ENCODE data around the gene CDH4. TPM values are rescaled to one million over a fixed set of nuclear protein-coding genes. Genes with fewer than 3 reads are reported as not detected.

CDH4 gene
- total and polyA plus RNA-seq, 2 of the 13 experiments (the other 11 are each of a cell fraction or from before 2014, with no cell fraction given), result not detected

GRCh38 chr20:61701802-61702201 lies 449.7 kb downstream of the CDH4 start:
- ChIA-PET POLR2A (no interaction called here), CTCF (ENCODE audit: low intra/inter-chr PET ratio, low total read pairs) (no interaction called here)
- Histone ChIP-seq H3K79me2 (ENCODE audit: insufficient read depth, low read length) (no peaks in the 10 kb centered on the region), H3K4me3 (replicated peaks in 1 of 3; ENCODE audit: insufficient read depth in 1 of 3, low read depth in 2 of 3, low read length in 3 of 3) (no peak overlapping the region), H4K20me1 (ENCODE audit: insufficient read depth, low read length) (no peaks in the 10 kb centered on the region; the same call in 1 of the 2 replicates), H3K27me3 (ENCODE audit: control insufficient read depth in 1 of 2, insufficient read depth in 2 of 2, low read length in 2 of 2) (peaks cover 32 to 98% of the 10 kb centered on the region in 2 experiments), H3K9me3 (ENCODE audit: low read length) (no peaks in the 10 kb centered on the region), H2AFZ (ENCODE audit: low read length) (no peak overlapping the region), H3K4me1 (ENCODE audit: insufficient read depth, low read length) (no peaks in the 10 kb centered on the region), H3K4me2 (ENCODE audit: low read depth, low read length) (no peak overlapping the region), H3K9ac (ENCODE audit: insufficient read depth, low read depth, low read length) (no peak overlapping the region), H3K36me3 (replicated peaks in 1 of 2; ENCODE audit: control insufficient read depth in 1 of 2, insufficient read depth in 2 of 2, low read length in 2 of 2) (no peaks in the 10 kb centered on the region), H3K27ac (ENCODE audit: extremely low read length, insufficient read depth, low read length) (no peak overlapping the region)
- in situ Hi-C loops (cut with HindIII; ENCODE audit: extremely low pct_ligation_motif_present, low pct_unique_long_range_greater_than_20kb) (no loop called here), intact Hi-C loops (cut with micrococcal nuclease; ENCODE audit: unreplicated experiment) (no loop called here)
- no TSS peak for BruUV-seq (replicated peaks)
- WGBS (ENCODE audit: low lambda C conversion rate), result 12% methylated on average over 12 of the region's 12 CpGs
- no peak for FAIRE-seq
- DNase-seq (ENCODE audit: low spot score), result no peak
- TF ChIP-seq USF2 (IDR thresholded peaks at IDR 0.05; ENCODE audit: low read depth, low read length), result no peak
- no peak for TF ChIP-seq USF2 (CRISPR knock-in tag; IDR thresholded peaks at IDR 0.05; ENCODE audit: borderline replicate concordance)
- TF ChIP-seq TBX2 (CRISPR knock-in tag; IDR thresholded peaks at IDR 0.05; ENCODE audit: borderline replicate concordance), result no peak
- TF ChIP-seq SIX4 (CRISPR knock-in tag; IDR thresholded peaks at IDR 0.05), result no peak
- no peak for TF ChIP-seq TRAFD1 (CRISPR knock-in tag; IDR thresholded peaks at IDR 0.05; ENCODE audit: borderline replicate concordance)
- TF ChIP-seq SMARCC2 (IDR thresholded peaks at IDR 0.05), result no peak
- no peak for TF ChIP-seq DR1 (CRISPR knock-in tag; IDR thresholded peaks at IDR 0.05)
- TF ChIP-seq PHB2 (IDR thresholded peaks at IDR 0.05; ENCODE audit: partially characterized antibody), result no peak
- no peak for TF ChIP-seq PCBP2 (optimal IDR thresholded peaks at IDR 0.05; ENCODE audit: low read depth, low read length, poor library complexity, severe bottlenecking)
- TF ChIP-seq KLF16 (CRISPR knock-in tag; IDR thresholded peaks at IDR 0.05), result no peak
- TF ChIP-seq ERF (CRISPR knock-in tag; IDR thresholded peaks at IDR 0.05), result no peak
- TF ChIP-seq CENPBD1 (CRISPR knock-in tag; IDR thresholded peaks at IDR 0.05; ENCODE audit: borderline replicate concordance, low read depth), result no peak
- TF ChIP-seq CREB1 (IDR thresholded peaks at IDR 0.05), result no peak
- TF ChIP-seq CREB1 (CRISPR knock-in tag; IDR thresholded peaks at IDR 0.05), result no peak
- TF ChIP-seq ZNF235 (CRISPR knock-in tag; IDR thresholded peaks at IDR 0.05; ENCODE audit: borderline replicate concordance), result no peak
- TF ChIP-seq, protein P1, sequence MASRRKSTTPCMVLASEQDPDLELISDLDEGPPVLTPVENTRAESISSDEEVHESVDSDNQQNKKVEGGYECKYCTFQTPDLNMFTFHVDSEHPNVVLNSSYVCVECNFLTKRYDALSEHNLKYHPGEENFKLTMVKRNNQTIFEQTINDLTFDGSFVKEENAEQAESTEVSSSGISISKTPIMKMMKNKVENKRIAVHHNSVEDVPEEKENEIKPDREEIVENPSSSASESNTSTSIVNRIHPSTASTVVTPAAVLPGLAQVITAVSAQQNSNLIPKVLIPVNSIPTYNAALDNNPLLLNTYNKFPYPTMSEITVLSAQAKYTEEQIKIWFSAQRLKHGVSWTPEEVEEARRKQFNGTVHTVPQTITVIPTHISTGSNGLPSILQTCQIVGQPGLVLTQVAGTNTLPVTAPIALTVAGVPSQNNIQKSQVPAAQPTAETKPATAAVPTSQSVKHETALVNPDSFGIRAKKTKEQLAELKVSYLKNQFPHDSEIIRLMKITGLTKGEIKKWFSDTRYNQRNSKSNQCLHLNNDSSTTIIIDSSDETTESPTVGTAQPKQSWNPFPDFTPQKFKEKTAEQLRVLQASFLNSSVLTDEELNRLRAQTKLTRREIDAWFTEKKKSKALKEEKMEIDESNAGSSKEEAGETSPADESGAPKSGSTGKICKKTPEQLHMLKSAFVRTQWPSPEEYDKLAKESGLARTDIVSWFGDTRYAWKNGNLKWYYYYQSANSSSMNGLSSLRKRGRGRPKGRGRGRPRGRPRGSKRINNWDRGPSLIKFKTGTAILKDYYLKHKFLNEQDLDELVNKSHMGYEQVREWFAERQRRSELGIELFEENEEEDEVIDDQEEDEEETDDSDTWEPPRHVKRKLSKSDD (CRISPR knock-in tag; IDR thresholded peaks at IDR 0.05; ENCODE audit: low read depth), result no peak
- ATAC-seq, result no peak

Measured in HepG2 (cell line).